Smooth muscle cell (in vitro differentiated cells): ENCODE measurements around the gene PLIN4. TPM values are rescaled to one million over a fixed set of nuclear protein-coding genes. Genes with fewer than 3 reads are reported as not detected.

ENCODE experiments used
- DNase-seq: peaks from one replicate; lab custom pipeline; 2025; ENCODE audit not compliant: unreplicated experiment; lab: John Stamatoyannopoulos, UW
- H2AFZ ChIP-seq: fragments of 200-600 bp; sonication (generic); 2 replicates; pipeline ENCODE4 v1.6.0; 2016; ENCODE audit warnings: antibody characterized with exemption, low read depth, mild to moderate bottlenecking
- H3F3A ChIP-seq: fragments of 200-600 bp; sonication (generic); 2 replicates; pipeline ENCODE4 v1.6.0; 2017; ENCODE audit warnings: antibody characterized with exemption, low read depth
- H3K27ac ChIP-seq: fragments of 200-600 bp; sonication (generic); 2 replicates; pipeline ENCODE4 v1.5.1; 2016; ENCODE audit warnings: low read depth, mild to moderate bottlenecking
- H3K27me3 ChIP-seq: fragments of 200-600 bp; sonication (generic); 2 replicates; pipeline ENCODE4 v1.6.1; 2016; ENCODE audit warnings: low read depth, mild to moderate bottlenecking
- H3K36me3 ChIP-seq: fragments of 200-600 bp; sonication (generic); 2 replicates; pipeline ENCODE4 v1.5.1; 2016; ENCODE audit warnings: low read depth
- H3K4me1 ChIP-seq: fragments of 200-600 bp; sonication (generic); 2 replicates; pipeline ENCODE4 v1.5.1; 2016; ENCODE audit warnings: low read depth
- H3K4me2 ChIP-seq: fragments of 200-600 bp; sonication (generic); 2 replicates; pipeline ENCODE4 v1.6.0; 2016; ENCODE audit warnings: mild to moderate bottlenecking
- H3K4me3 ChIP-seq: fragments of 200-600 bp; sonication (generic); 2 replicates; pipeline ENCODE4 v1.5.1; 2016; ENCODE audit warnings: mild to moderate bottlenecking
- H3K79me2 ChIP-seq: fragments of 200-600 bp; sonication (generic); 2 replicates; pipeline ENCODE4 v1.6.0; 2016; ENCODE audit warnings: low read depth, mild to moderate bottlenecking
- H3K9ac ChIP-seq: fragments of 200-600 bp; sonication (generic); 2 replicates; pipeline ENCODE4 v1.6.0; 2016; ENCODE audit warnings: low read depth
- H3K9me3 ChIP-seq: fragments of 200-600 bp; sonication (generic); replicated peaks from 2 replicates; pipeline ENCODE4 v1.5.1; 2016; ENCODE audit warnings: low read depth
- H4K20me1 ChIP-seq: fragments of 200-600 bp; sonication (generic); 2 replicates; pipeline ENCODE4 v1.6.0; 2016; ENCODE audit warnings: low read depth
- WGBS: methylation state at CpG from one replicate; pipeline ENCODE4 v1.1.7; 2016; ENCODE audit warnings: low lambda C conversion rate; 5-methylcytosine and 5-hydroxymethylcytosine counted together
- polyA plus RNA-seq: library from polyadenylated mRNA; unstranded; fragments of >200 nt; fragmentation: Nextera tagmentation; extraction: Ambion mirVana; gene quantifications from 2 replicates; pipeline ENCODE4 v1.2.1, GENCODE V29; 2016
- total RNA-seq: library from RNA; depleted of rRNA; stranded (reverse); fragments of >200 nt; gene quantifications from 2 replicates; pipeline ENCODE4 v1.2.3, GENCODE V29; 2014
- TF ChIP-seq, protein P1 (sequence below): fragments of 200-600 bp; sonication (generic); IDR thresholded peaks from 2 replicates; pipeline ENCODE4 v1.5.1; 2017; ENCODE audit warnings: borderline replicate concordance, mild to moderate bottlenecking, antibody characterized with exemption; ENCODE audit not compliant: insufficient read depth, poor library complexity, severe bottlenecking

The PLIN4 gene
- total and polyA plus RNA-seq, 2 experiments from 2014 or later, result 0.23 TPM; not detected in 1

DNA sequence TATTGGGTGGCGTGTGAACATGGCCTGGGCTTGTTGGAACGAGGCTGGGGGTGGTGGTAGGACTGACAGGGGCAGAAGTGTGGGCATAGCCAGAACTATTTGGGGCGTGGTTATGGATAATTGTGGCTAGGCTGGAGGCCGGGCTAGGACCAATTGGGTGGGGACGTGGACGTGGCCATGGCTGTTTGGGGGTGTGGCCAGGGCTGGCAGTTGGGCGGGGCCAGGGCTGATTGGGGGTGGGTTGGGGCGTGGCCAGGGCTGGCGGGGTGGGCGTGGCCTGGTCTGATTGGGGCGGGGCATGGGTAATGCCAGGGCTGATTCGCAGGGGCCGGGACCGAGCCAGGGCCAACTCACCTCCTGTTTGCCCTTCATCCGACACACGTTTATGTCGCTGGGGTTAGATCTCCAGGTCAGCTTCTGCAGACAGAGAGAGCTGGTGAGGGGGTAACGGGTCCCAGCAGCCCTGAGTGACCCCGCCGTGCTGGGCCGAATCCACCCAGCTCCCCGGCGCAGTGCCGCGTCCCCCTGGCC is 38.4 kb upstream of the PLIN4 start:
- Histone ChIP-seq H3K79me2 (no peaks in the 10 kb centered on the region), H3K9me3 (no peaks in the 10 kb centered on the region), H3K4me2 (no peak overlapping the region), H3K4me3 (no peak overlapping the region), H4K20me1 (no peaks in the 10 kb centered on the region), H2AFZ (no peak overlapping the region), H3K9ac (no peak overlapping the region), H3F3A (no peaks in the 10 kb centered on the region), H3K27ac (no peak overlapping the region), H3K27me3 (no peaks in the 10 kb centered on the region), H3K36me3 (no peaks in the 10 kb centered on the region), H3K4me1 (no peaks in the 10 kb centered on the region)
- peak; percentile 24 for DNase-seq
- WGBS, result 81% methylated on average over 12 of the region's 25 CpGs
- TF ChIP-seq, protein P1, sequence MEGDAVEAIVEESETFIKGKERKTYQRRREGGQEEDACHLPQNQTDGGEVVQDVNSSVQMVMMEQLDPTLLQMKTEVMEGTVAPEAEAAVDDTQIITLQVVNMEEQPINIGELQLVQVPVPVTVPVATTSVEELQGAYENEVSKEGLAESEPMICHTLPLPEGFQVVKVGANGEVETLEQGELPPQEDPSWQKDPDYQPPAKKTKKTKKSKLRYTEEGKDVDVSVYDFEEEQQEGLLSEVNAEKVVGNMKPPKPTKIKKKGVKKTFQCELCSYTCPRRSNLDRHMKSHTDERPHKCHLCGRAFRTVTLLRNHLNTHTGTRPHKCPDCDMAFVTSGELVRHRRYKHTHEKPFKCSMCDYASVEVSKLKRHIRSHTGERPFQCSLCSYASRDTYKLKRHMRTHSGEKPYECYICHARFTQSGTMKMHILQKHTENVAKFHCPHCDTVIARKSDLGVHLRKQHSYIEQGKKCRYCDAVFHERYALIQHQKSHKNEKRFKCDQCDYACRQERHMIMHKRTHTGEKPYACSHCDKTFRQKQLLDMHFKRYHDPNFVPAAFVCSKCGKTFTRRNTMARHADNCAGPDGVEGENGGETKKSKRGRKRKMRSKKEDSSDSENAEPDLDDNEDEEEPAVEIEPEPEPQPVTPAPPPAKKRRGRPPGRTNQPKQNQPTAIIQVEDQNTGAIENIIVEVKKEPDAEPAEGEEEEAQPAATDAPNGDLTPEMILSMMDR, result no peak

DNA sequence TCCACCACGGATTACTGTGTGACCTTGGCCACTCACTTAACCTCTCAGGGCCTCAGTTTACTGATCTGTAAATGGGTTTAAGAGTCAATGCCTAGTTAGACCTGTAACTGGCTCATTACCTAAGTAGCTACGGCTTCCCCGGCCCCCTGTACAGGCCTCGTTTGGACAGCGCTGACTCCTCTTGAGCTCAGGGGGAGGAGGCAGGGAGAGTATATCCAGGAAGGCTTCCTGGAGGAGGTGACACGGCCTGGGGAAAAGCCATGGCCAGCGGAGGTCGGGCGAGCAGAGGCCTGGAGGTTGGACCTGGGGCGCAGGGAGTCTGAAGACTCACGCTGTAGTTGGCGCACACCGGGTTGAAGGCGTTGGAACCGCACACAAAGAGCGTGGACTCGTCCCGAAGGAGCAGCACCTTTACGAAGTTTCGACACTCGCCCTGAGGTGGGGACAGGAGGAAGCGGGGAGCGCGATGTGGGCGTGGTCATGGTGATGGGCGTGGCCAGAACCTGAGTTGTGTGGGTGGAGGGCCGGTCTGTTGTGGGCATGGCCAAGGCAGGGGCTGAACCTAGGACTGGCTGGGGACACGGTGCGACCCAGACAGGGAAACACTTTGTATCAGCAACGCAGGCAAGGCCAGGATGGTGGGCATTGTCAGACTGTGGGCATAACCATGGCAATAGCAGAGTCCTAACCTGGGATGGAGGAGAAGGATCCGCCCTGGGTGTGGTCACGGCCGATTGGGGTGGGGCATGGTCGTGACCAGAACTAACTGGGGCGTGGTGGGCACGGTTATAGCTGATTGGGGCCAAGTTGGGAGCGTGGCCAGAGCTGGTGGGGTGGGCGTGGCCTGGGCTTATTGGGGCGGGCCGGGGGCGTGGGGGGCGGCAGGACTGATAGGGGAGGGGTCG is 37.6 kb upstream of the PLIN4 start:
- H3K27me3 ChIP-seq, result no peaks in the 10 kb centered on the region
- WGBS, result 73% methylated on average over 36 of the region's 43 CpGs

DNA sequence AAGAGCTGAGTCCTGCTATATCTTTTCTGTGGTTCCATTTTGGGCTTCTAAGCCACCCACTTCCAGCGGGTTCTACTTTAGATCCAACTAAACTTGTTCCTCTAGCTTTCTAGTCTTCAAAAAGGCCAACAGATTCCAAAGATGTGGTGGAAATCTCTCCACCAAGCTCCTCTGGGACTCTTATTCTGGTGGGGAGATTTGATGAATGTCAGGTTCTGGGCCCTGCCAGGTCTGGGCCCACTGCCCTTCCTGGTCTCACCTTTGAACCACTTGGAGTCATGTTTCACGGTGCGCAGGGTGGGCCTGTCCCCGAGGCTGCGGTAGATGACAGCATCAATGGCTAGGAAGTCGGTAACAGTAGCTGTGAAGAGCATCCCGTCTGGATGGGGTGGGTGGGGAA is 36.4 kb upstream of the PLIN4 start:
- no peaks in the 10 kb centered on the region for H3K27me3 ChIP-seq
- TF ChIP-seq, protein P1, result no peak
- H3K79me2 ChIP-seq, result no peaks in the 10 kb centered on the region
- H3F3A ChIP-seq, result no peaks in the 10 kb centered on the region
- no peaks in the 10 kb centered on the region for H3K9me3 ChIP-seq
- no peak for DNase-seq
- no peaks in the 10 kb centered on the region for H3K4me1 ChIP-seq
- no peak overlapping the region for H3K4me2 ChIP-seq
- H3K36me3 ChIP-seq, result no peaks in the 10 kb centered on the region
- no peak overlapping the region for H3K27ac ChIP-seq
- H3K9ac ChIP-seq, result no peak overlapping the region
- no peak overlapping the region for H2AFZ ChIP-seq
- no peak overlapping the region for H3K4me3 ChIP-seq
- 91% methylated on average over 7 of the region's 7 CpGs for WGBS
- H4K20me1 ChIP-seq, result no peaks in the 10 kb centered on the region

More for the DNA sequence above, 37.6 kb upstream of the PLIN4 start:
- TF ChIP-seq, protein P1, result no peak
- Histone ChIP-seq H3K27ac (no peak overlapping the region), H2AFZ (no peak overlapping the region), H3K4me3 (no peak overlapping the region), H3K4me2 (no peak overlapping the region), H3K9me3 (no peaks in the 10 kb centered on the region), H4K20me1 (no peaks in the 10 kb centered on the region), H3F3A (no peaks in the 10 kb centered on the region), H3K36me3 (no peaks in the 10 kb centered on the region), H3K79me2 (no peaks in the 10 kb centered on the region), H3K4me1 (no peaks in the 10 kb centered on the region), H3K9ac (no peak overlapping the region)
- DNase-seq, result no peak
